Mesenchymal stem cell (in vitro differentiated cells and primary cell): ENCODE results near the gene CYBA.

Experiments used
- DNase-seq: peaks from one replicate; pipeline ENCODE4 v3.0.0-alpha.2; 2013
- H2AFZ ChIP-seq: one replicate; pipeline ENCODE4 v1.6.1; 2013; ENCODE audit warnings: low read depth, mild to moderate bottlenecking, control low read depth, inconsistent platforms, low read length, moderate library complexity
- H2AK5ac ChIP-seq: 2 replicates; pipeline ENCODE4 v1.6.1; 2013; ENCODE audit warnings: low read length, moderate library complexity, mild to moderate bottlenecking, inconsistent platforms; ENCODE audit not compliant: severe bottlenecking
- H2BK120ac ChIP-seq: one replicate; pipeline ENCODE4 v1.6.1; 2013; ENCODE audit warnings: low read depth, mild to moderate bottlenecking, inconsistent platforms, low read length, moderate library complexity
- H2BK12ac ChIP-seq, 2 experiments: one replicate each; pipeline ENCODE4 v1.6.1; 2013; ENCODE audit warnings: inconsistent platforms in 2 of 2, low read length in 2 of 2, mild to moderate bottlenecking in 2 of 2, moderate library complexity in 2 of 2, control low read depth in 1 of 2
- H2BK15ac ChIP-seq: one replicate; pipeline ENCODE4 v1.6.1; 2013; ENCODE audit warnings: mild to moderate bottlenecking, low read depth, inconsistent platforms; ENCODE audit not compliant: poor library complexity, severe bottlenecking
- H2BK5ac ChIP-seq: 2 replicates; pipeline ENCODE4 v1.6.1; 2013; ENCODE audit warnings: low read depth, mild to moderate bottlenecking, low read length, control low read depth, inconsistent platforms; ENCODE audit not compliant: poor library complexity, severe bottlenecking
- H3K14ac ChIP-seq, 2 experiments: one replicate each; pipeline ENCODE4 v1.6.1; 2013; ENCODE audit warnings: inconsistent platforms in 2 of 2, low read length in 2 of 2, control low read depth in 1 of 2, mild to moderate bottlenecking in 1 of 2, moderate library complexity in 1 of 2
- H3K18ac ChIP-seq, 2 experiments: one replicate each; pipeline ENCODE4 v1.6.1; 2013; ENCODE audit warnings: inconsistent platforms in 2 of 2, low read length in 2 of 2, control low read depth in 1 of 2, low read depth in 1 of 2, mild to moderate bottlenecking in 1 of 2
- H3K23ac ChIP-seq, 2 experiments: one replicate each; pipeline ENCODE4 v1.6.1; 2013; ENCODE audit warnings: inconsistent platforms in 2 of 2, low read length in 2 of 2, mild to moderate bottlenecking in 2 of 2, moderate library complexity in 2 of 2, control low read depth in 1 of 2
- H3K27ac ChIP-seq: 2 replicates; pipeline ENCODE4 v1.5.1; 2013; ENCODE audit warnings: mild to moderate bottlenecking, moderate library complexity, low read length, control low read depth, inconsistent platforms; ENCODE audit not compliant: poor library complexity, severe bottlenecking
- H3K27me3 ChIP-seq, 2 experiments: 2 replicates each; pipeline versions ENCODE4 v1.6.1 to v1.7.0; 2013; ENCODE audit warnings: low read length in 2 of 2, mild to moderate bottlenecking in 2 of 2, moderate library complexity in 2 of 2, control low read depth in 1 of 2, inconsistent platforms in 1 of 2; ENCODE audit not compliant: control insufficient read depth in 1 of 2, insufficient read depth in 1 of 2
- H3K36me3 ChIP-seq, 2 experiments: 2 replicates each; pipeline versions ENCODE4 v1.6.1 to v1.7.0; 2013; ENCODE audit warnings: low read length in 2 of 2, control low read depth in 1 of 2, inconsistent platforms in 1 of 2, low read depth in 1 of 2, mild to moderate bottlenecking in 1 of 2; ENCODE audit not compliant: insufficient read depth in 2 of 2, control insufficient read depth in 1 of 2
- H3K4ac ChIP-seq, 2 experiments: one replicate each; pipeline ENCODE4 v1.6.1; 2013; ENCODE audit warnings: inconsistent platforms in 2 of 2, low read length in 2 of 2, mild to moderate bottlenecking in 2 of 2, moderate library complexity in 2 of 2, control low read depth in 1 of 2, low read depth in 1 of 2
- H3K4me1 ChIP-seq: 2 replicates; pipeline ENCODE4 v1.6.1; 2013; ENCODE audit warnings: low read depth, low read length, control low read depth; ENCODE audit not compliant: control insufficient read depth, insufficient read depth
- H3K4me2 ChIP-seq: 2 replicates; pipeline ENCODE4 v1.6.1; 2013; ENCODE audit warnings: low read length, mild to moderate bottlenecking, inconsistent platforms; ENCODE audit not compliant: poor library complexity, severe bottlenecking
- H3K4me3 ChIP-seq, 2 experiments: 2 replicates each; pipeline versions ENCODE4 v1.5.1 to v1.7.0; 2013; ENCODE audit warnings: low read length in 2 of 2, mild to moderate bottlenecking in 2 of 2, control low read depth in 1 of 2, low read depth in 1 of 2; ENCODE audit not compliant: insufficient read depth in 1 of 2
- H3K79me1 ChIP-seq: replicated peaks from 2 replicates; pipeline ENCODE4 v1.6.1; 2013; ENCODE audit warnings: mild to moderate bottlenecking, control low read depth, low read length, inconsistent platforms; ENCODE audit not compliant: poor library complexity, severe bottlenecking
- H3K9ac ChIP-seq: 2 replicates; pipeline ENCODE4 v1.7.0; 2013; ENCODE audit warnings: mild to moderate bottlenecking, low read length, moderate library complexity
- H3K9me3 ChIP-seq: 2 replicates; pipeline ENCODE4 v1.7.0; 2013; ENCODE audit warnings: mild to moderate bottlenecking, low read length; ENCODE audit not compliant: control insufficient read depth
- H4K8ac ChIP-seq: one replicate; pipeline ENCODE4 v1.6.1; 2013; ENCODE audit warnings: inconsistent platforms, mild to moderate bottlenecking, low read length, moderate library complexity
- H4K91ac ChIP-seq: one replicate; pipeline ENCODE4 v1.6.1; 2013; ENCODE audit warnings: mild to moderate bottlenecking, low read length, inconsistent platforms
- WGBS: methylation state at CpG from one replicate; pipeline ENCODE4 v1.1.7; 2013; ENCODE audit warnings: mixed read lengths; 5-methylcytosine and 5-hydroxymethylcytosine counted together

CYBA gene

DNA sequence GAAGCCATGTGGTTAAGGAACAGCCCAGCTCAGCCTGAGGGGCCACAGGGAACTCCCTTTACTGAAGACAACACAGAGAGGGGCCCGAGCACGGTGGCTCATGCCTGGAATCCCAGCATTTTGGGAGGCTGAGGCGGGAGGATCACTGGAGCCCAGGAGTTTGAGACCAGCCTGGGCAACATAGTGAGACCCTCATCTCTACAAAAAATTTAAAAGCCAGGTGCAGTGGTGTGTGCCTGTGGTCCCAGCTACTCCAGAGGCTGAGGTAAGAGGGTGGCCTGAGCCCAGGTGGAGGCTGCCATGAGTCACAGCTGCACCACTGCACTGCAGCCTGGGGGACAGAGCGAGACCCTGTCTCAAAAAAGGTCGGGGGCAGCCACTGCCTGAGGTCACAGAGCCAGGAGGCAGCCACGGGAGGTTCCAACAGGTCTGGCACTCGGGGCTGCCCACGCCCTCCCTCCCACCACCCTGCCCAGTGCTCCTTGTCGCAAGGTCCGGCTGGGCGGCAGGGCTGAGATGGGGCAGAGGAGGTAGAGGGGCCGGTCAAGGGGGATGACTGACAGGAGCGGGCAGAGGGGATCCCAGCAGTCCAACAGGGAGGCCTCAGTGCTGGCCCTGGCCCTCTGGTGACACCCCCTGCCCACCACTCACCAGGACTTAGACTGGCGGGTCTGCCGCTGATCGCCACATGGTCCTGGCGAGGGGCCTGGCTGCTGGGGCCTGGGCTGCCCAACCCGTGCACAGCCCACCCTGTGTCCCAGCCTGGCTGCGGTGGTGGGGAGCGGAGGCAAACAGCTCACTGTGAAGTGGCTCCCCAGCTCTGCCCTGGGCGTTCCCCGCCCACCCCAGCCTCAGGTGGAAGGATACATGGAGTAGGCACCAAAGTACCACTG is 3.4 kb downstream of the CYBA start:
- Histone ChIP-seq H3K4me1 (peaks cover 39% of the 10 kb centered on the region), H3K9ac (no peak overlapping the region), H3K4ac (no peak overlapping the region), H3K14ac (no peak overlapping the region), H2BK5ac (no peak overlapping the region), H2AFZ (no peak overlapping the region), H2AK5ac (no peak overlapping the region), H3K36me3 (peaks cover 4 to 56% of the 10 kb centered on the region in 2 experiments), H2BK120ac (no peak overlapping the region), H3K18ac (no peak overlapping the region), H4K91ac (peak overlapping the region; percentile 45), H2BK15ac (no peak overlapping the region), H3K27me3 (no peaks in the 10 kb centered on the region), H2BK12ac (peak overlapping the region in 1 of 2 experiments; percentile 6), H3K4me3 (no peak overlapping the region), H3K79me1 (peaks cover 25% of the 10 kb centered on the region), H3K4me2 (no peak overlapping the region), H4K8ac (no peak overlapping the region), H3K23ac (peak overlapping the region in 1 of 2 experiments; percentile 14), H3K27ac (no peak overlapping the region), H3K9me3 (no peaks in the 10 kb centered on the region)
- 95% methylated on average over 17 of the region's 22 CpGs for WGBS
- no peak for DNase-seq

GRCh38 chr16:88646345-88647034 is 4.4 kb downstream of the CYBA start:
- H3K27me3 ChIP-seq: no peaks in the 10 kb centered on the region
- H3K4me3 ChIP-seq: no peak overlapping the region
- no peak overlapping the region for H3K18ac ChIP-seq
- no peak overlapping the region for H3K4me2 ChIP-seq
- DNase-seq: no peak
- no peak overlapping the region for H3K27ac ChIP-seq
- H4K91ac ChIP-seq: no peak overlapping the region
- no peak overlapping the region for H3K9ac ChIP-seq
- no peak overlapping the region for H2AFZ ChIP-seq
- no peak overlapping the region for H3K4ac ChIP-seq
- no peaks in the 10 kb centered on the region for H3K9me3 ChIP-seq
- peak overlapping the region; percentile 28 for H4K8ac ChIP-seq
- H3K79me1 ChIP-seq: peaks cover 25% of the 10 kb centered on the region
- no peak overlapping the region for H2BK15ac ChIP-seq
- H2AK5ac ChIP-seq: no peak overlapping the region
- no peak overlapping the region for H2BK12ac ChIP-seq
- H3K36me3 ChIP-seq: peaks cover 0 to 56% of the 10 kb centered on the region in 2 experiments
- WGBS: 95% methylated on average over 28 of the region's 28 CpGs
- H2BK120ac ChIP-seq: no peak overlapping the region
- no peak overlapping the region for H3K23ac ChIP-seq
- peaks cover 31% of the 10 kb centered on the region for H3K4me1 ChIP-seq
- H3K14ac ChIP-seq: no peak overlapping the region
- no peak overlapping the region for H2BK5ac ChIP-seq

DNA sequence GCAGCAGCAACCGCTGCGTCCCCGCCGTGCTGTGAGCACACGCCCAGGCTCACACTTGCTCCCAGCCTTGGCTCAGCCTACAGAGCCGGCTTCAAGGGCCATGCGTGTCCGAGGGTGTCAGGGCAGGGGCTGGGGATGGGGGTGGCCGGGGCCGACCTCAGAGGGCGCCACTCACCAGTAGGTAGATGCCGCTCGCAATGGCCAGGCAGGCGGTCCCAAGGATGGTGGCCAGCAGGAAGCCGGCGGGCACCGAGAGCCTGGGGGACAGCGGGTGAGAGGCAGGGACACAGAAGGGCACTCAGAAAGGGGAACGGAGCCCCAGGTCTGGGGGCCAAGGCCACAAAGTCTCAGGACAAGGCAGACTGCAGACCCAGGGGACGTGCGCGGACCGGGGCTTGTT is 4.9 kb downstream of the CYBA start:
- no peak overlapping the region for H3K9ac ChIP-seq
- H3K36me3 ChIP-seq: peaks cover 0 to 56% of the 10 kb centered on the region in 2 experiments
- no peak overlapping the region for H3K27ac ChIP-seq
- peaks cover 0 to 4% of the 10 kb centered on the region in 2 experiments for H3K27me3 ChIP-seq
- peak overlapping the region; percentile 28 for H4K8ac ChIP-seq
- no peak overlapping the region for H3K4me3 ChIP-seq
- H2BK120ac ChIP-seq: no peak overlapping the region
- no peak overlapping the region for H2AFZ ChIP-seq
- H2BK15ac ChIP-seq: no peak overlapping the region
- H2AK5ac ChIP-seq: no peak overlapping the region
- H2BK5ac ChIP-seq: no peak overlapping the region
- no peak for DNase-seq
- H2BK12ac ChIP-seq: no peak overlapping the region
- H3K14ac ChIP-seq: no peak overlapping the region
- H4K91ac ChIP-seq: no peak overlapping the region
- no peak overlapping the region for H3K4me2 ChIP-seq
- H3K79me1 ChIP-seq: peaks cover 23% of the 10 kb centered on the region
- H3K18ac ChIP-seq: no peak overlapping the region
- no peak overlapping the region for H3K23ac ChIP-seq
- H3K4ac ChIP-seq: no peak overlapping the region
- 95% methylated on average over 23 of the region's 23 CpGs for WGBS
- peaks cover 26% of the 10 kb centered on the region for H3K4me1 ChIP-seq
- no peaks in the 10 kb centered on the region for H3K9me3 ChIP-seq

DNA sequence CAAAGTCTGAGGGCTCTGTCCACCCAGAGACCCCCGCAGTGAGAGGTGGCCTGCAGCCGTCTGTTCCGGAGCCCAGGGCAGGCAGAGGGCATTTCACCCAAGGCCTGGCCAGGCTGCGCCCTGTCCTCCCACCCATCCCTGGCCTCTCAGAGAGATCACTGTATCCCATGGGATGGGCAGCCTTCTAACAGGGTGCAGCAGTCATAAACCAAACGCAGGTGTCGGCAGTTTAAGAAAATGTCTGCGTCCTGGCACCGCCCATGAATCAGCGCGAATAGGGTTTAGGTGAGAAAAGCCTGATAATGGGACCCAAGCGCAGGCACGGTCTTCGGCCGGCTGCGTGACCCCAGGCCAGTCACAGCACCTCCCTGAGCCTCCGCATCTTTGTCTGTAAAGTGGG is 5.4 kb downstream of the CYBA start:
- no peak for DNase-seq
- Histone ChIP-seq H2BK5ac (no peak overlapping the region), H3K14ac (no peak overlapping the region), H2AFZ (no peak overlapping the region), H3K79me1 (peaks cover 23% of the 10 kb centered on the region), H3K23ac (no peak overlapping the region), H3K4me2 (no peak overlapping the region), H2BK12ac (no peak overlapping the region), H3K27ac (no peak overlapping the region), H3K18ac (no peak overlapping the region), H4K8ac (no peak overlapping the region), H4K91ac (no peak overlapping the region), H3K9me3 (no peaks in the 10 kb centered on the region), H3K4me1 (peaks cover 26% of the 10 kb centered on the region), H2AK5ac (no peak overlapping the region), H3K4ac (no peak overlapping the region), H3K4me3 (no peak overlapping the region), H2BK15ac (no peak overlapping the region), H3K9ac (no peak overlapping the region), H3K27me3 (peaks cover 4 to 9% of the 10 kb centered on the region in 2 experiments), H3K36me3 (peaks cover 0 to 56% of the 10 kb centered on the region in 2 experiments), H2BK120ac (no peak overlapping the region)
- WGBS: 96% methylated on average over 15 of the region's 16 CpGs
